Ascending aorta (tissue), 2 donors: ENCODE results near the gene CLCN5. TPM values are rescaled to one million over a fixed set of nuclear protein-coding genes. Genes with fewer than 3 reads are reported as not detected.

Experiments used
- DNase-seq, 2 donors: peaks; one replicate each; pipeline ENCODE4 v3.0.0-alpha.2; 2019; ENCODE audit warnings: low spot score in 2 of 2
- H3K27ac ChIP-seq, 2 donors: fragments of 200-600 bp; sonication (generic); one replicate each; pipeline ENCODE4 v1.5.1; 2016 to 2017; ENCODE audit warnings: mild to moderate bottlenecking in 1 of 2
- H3K27me3 ChIP-seq: fragments of 200-600 bp; sonication (generic); one replicate; pipeline ENCODE4 v1.5.1; 2017
- H3K36me3 ChIP-seq, 2 donors: fragments of 200-600 bp; sonication (generic); one replicate each; pipeline ENCODE4 v1.5.1; 2016
- H3K4me1 ChIP-seq, 2 donors: fragments of 200-600 bp; sonication (generic); one replicate each; pipeline ENCODE4 v1.5.1; 2016 to 2017; ENCODE audit warnings: mild to moderate bottlenecking in 1 of 2
- H3K4me3 ChIP-seq, 2 donors: fragments of 200-600 bp; sonication (generic); one replicate each; pipeline ENCODE4 v1.5.1; 2016 to 2017; ENCODE audit warnings: mild to moderate bottlenecking in 1 of 2
- H3K9me3 ChIP-seq, 2 donors: fragments of 200-600 bp; sonication (generic); one replicate each; pipeline ENCODE4 v1.5.1; 2016
- CTCF ChIP-seq, 3 experiments: fragments of 200-600 bp in 2 of 3; fragments of 450-650 bp in 1 of 3; sonication (generic) in 2 of 3; IDR thresholded peaks; one replicate each; pipeline ENCODE4 v1.5.1; 2016 to 2019; ENCODE audit warnings: antibody characterized with exemption in 3 of 3, mild to moderate bottlenecking in 1 of 3, moderate library complexity in 1 of 3
- intact Hi-C: fragments of 100-400 bp; cut with DNase I; formaldehyde crosslinking; loops from one replicate; pipeline ENCODE4 v1.15.1; 2023
- total RNA-seq: library from RNA; depleted of rRNA; stranded (reverse); fragments of >200 nt; gene quantifications from one replicate; pipeline ENCODE4 v1.1.0, GENCODE V29; 2016

Gene CLCN5
- total RNA-seq, 1 donor from 2014 or later: 2.0 TPM

GRCh38 chrX:50106051-50106675 lies 183.8 kb downstream of the CLCN5 start:
- intact Hi-C loops: no loop called here

GRCh38 chrX:50107470-50107869 lies 185.1 kb downstream of the CLCN5 start:
- no peaks in the 10 kb centered on the region for H3K4me1 ChIP-seq
- H3K27ac ChIP-seq: no peak overlapping the region
- H3K27me3 ChIP-seq: no peaks in the 10 kb centered on the region
- DNase-seq: no peak
- intact Hi-C loops: no loop called here
- no peak overlapping the region for H3K4me3 ChIP-seq
- no peak for TF ChIP-seq CTCF (IDR thresholded peaks at IDR 0.05)
- no peaks in the 10 kb centered on the region for H3K36me3 ChIP-seq
- H3K9me3 ChIP-seq: no peaks in the 10 kb centered on the region

More at GRCh38 chrX:50106051-50106675, 183.8 kb downstream of the CLCN5 start:
- H3K9me3 ChIP-seq: no peaks in the 10 kb centered on the region
- no peaks in the 10 kb centered on the region for H3K36me3 ChIP-seq
- DNase-seq: no peak
- no peak overlapping the region for H3K4me3 ChIP-seq
- H3K27me3 ChIP-seq: no peaks in the 10 kb centered on the region
- H3K4me1 ChIP-seq: no peaks in the 10 kb centered on the region
- no peak for TF ChIP-seq CTCF (IDR thresholded peaks at IDR 0.05)
- no peak overlapping the region for H3K27ac ChIP-seq

GRCh38 chrX:50108264-50108663 lies 185.9 kb downstream of the CLCN5 start:
- H3K36me3 ChIP-seq: no peaks in the 10 kb centered on the region
- DNase-seq: no peak
- H3K27ac ChIP-seq: no peak overlapping the region
- H3K4me3 ChIP-seq: no peak overlapping the region
- no peak for TF ChIP-seq CTCF (IDR thresholded peaks at IDR 0.05)
- H3K4me1 ChIP-seq: no peaks in the 10 kb centered on the region
- no peaks in the 10 kb centered on the region for H3K9me3 ChIP-seq
- H3K27me3 ChIP-seq: no peaks in the 10 kb centered on the region
- intact Hi-C loops: no loop called here

- no peak for DNase-seq
- Histone ChIP-seq H3K27me3 (no peaks in the 10 kb centered on the region), H3K4me1 (no peaks in the 10 kb centered on the region), H3K36me3 (no peaks in the 10 kb centered on the region), H3K4me3 (no peak overlapping the region), H3K9me3 (no peaks in the 10 kb centered on the region), H3K27ac (no peak overlapping the region)
- TF ChIP-seq CTCF (IDR thresholded peaks at IDR 0.05): no peak
- intact Hi-C loops: no loop called here
Observed at GRCh38 chrX:50111742-50112141, 189.3 kb downstream of the CLCN5 start.

- no peak for DNase-seq
- TF ChIP-seq CTCF (IDR thresholded peaks at IDR 0.05): no peak
- H3K36me3 ChIP-seq: no peaks in the 10 kb centered on the region
- no peak overlapping the region for H3K4me3 ChIP-seq
- H3K9me3 ChIP-seq: no peaks in the 10 kb centered on the region
- H3K4me1 ChIP-seq: no peaks in the 10 kb centered on the region
- no peaks in the 10 kb centered on the region for H3K27me3 ChIP-seq
- intact Hi-C loops: no loop called here
- no peak overlapping the region for H3K27ac ChIP-seq
Observed at GRCh38 chrX:50114113-50114512, 191.7 kb downstream of the CLCN5 start.

GRCh38 chrX:50115973-50116372 lies 193.6 kb downstream of the CLCN5 start:
- intact Hi-C loops: no loop called here
- DNase-seq: no peak
- Histone ChIP-seq H3K27me3 (no peaks in the 10 kb centered on the region), H3K4me3 (no peak overlapping the region), H3K4me1 (no peaks in the 10 kb centered on the region), H3K9me3 (no peaks in the 10 kb centered on the region), H3K36me3 (no peaks in the 10 kb centered on the region), H3K27ac (no peak overlapping the region)
- no peak for TF ChIP-seq CTCF (IDR thresholded peaks at IDR 0.05)
